ENCODE results near the gene FAM72B. TPM values are rescaled to one million over a fixed set of nuclear protein-coding genes. Genes with fewer than 3 reads are reported as not detected.
"Not testable (repeated sequence)": the region's sequence is repeated elsewhere in the genome, so short reads cannot be mapped to it uniquely, and the experiment has no call there.

The FAM72B gene
- total RNA-seq, 1 donor from 2014 or later = not detected

DNA sequence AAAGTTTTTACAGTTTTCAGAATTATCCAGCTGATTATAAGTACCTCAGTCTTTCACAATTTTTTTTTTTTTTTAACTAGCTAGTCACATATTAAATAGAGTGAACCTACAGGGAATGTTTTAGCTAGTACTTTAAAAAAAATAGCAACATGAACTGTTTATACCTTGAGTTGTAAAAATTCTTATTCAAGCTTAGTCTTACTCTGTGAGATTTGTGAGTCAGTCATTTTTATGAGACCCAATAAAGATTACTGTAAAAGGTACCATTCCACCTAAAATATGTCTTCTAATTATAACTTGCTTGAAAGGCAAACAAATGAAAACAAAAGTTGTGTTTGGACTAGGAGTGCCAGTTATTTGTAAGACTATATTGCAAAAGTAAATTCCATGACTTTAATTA lies 5.9 kb downstream of the FAM72B start:
- DNase-seq (ENCODE audit: low spot score in 2 of 2); H3K9me3 ChIP-seq; H3K27ac ChIP-seq; intact Hi-C loops (cut with DNase I); H3K36me3 ChIP-seq; H3K4me1 ChIP-seq; H3K27me3 ChIP-seq; H3K4me3 ChIP-seq: not testable (repeated sequence)

- H3K4me1 ChIP-seq; H3K27ac ChIP-seq; H3K4me3 ChIP-seq; intact Hi-C loops (cut with DNase I); H3K27me3 ChIP-seq; DNase-seq (ENCODE audit: low spot score in 2 of 2); H3K9me3 ChIP-seq; H3K36me3 ChIP-seq: not testable (repeated sequence)
Measured at GRCh38 chr1:121176649-121177048, 7.5 kb downstream of the FAM72B start.

GRCh38 chr1:121168152-121168668 lies 15.9 kb downstream of the FAM72B start:
- H3K27me3 ChIP-seq; H3K4me3 ChIP-seq; intact Hi-C loops (cut with DNase I); H3K27ac ChIP-seq; H3K4me1 ChIP-seq; H3K36me3 ChIP-seq; H3K9me3 ChIP-seq; DNase-seq (ENCODE audit: low spot score in 2 of 2): not testable (repeated sequence)

- H3K4me3 ChIP-seq = not testable (repeated sequence)
Measured at GRCh38 chr1:121167225-121167738, 16.9 kb downstream of the FAM72B start.

GRCh38 chr1:121165296-121165695 lies 18.8 kb downstream of the FAM72B start:
- H3K36me3 ChIP-seq; H3K27ac ChIP-seq; H3K27me3 ChIP-seq; H3K4me1 ChIP-seq; H3K9me3 ChIP-seq; intact Hi-C loops (cut with DNase I); DNase-seq (ENCODE audit: low spot score in 2 of 2); H3K4me3 ChIP-seq: not testable (repeated sequence)

More at GRCh38 chr1:121167225-121167738, 16.9 kb downstream of the FAM72B start:
- H3K9me3 ChIP-seq; H3K36me3 ChIP-seq; intact Hi-C loops (cut with DNase I); H3K4me1 ChIP-seq; H3K27me3 ChIP-seq; DNase-seq (ENCODE audit: low spot score in 2 of 2); H3K27ac ChIP-seq: not testable (repeated sequence)

- H3K4me3 ChIP-seq; H3K27ac ChIP-seq; intact Hi-C loops (cut with DNase I); H3K27me3 ChIP-seq; H3K4me1 ChIP-seq; H3K36me3 ChIP-seq; H3K9me3 ChIP-seq: not testable (repeated sequence)
- peak in 1 of 2 donors; percentile 63 for DNase-seq (ENCODE audit: low spot score in 2 of 2)
Measured at GRCh38 chr1:121163850-121164757, 20.0 kb downstream of the FAM72B start.

GRCh38 chr1:121161199-121161901 lies 22.8 kb downstream of the FAM72B start:
- H3K4me1 ChIP-seq; H3K4me3 ChIP-seq; H3K27me3 ChIP-seq; DNase-seq (ENCODE audit: low spot score in 2 of 2); intact Hi-C loops (cut with DNase I); H3K27ac ChIP-seq; H3K9me3 ChIP-seq; H3K36me3 ChIP-seq: not testable (repeated sequence)

- H3K9me3 ChIP-seq; intact Hi-C loops (cut with DNase I); H3K4me3 ChIP-seq; H3K27ac ChIP-seq; DNase-seq (ENCODE audit: low spot score in 2 of 2); H3K36me3 ChIP-seq; H3K27me3 ChIP-seq; H3K4me1 ChIP-seq: not testable (repeated sequence)
Measured at GRCh38 chr1:121160118-121160517, 24.0 kb downstream of the FAM72B start.

- H3K27ac ChIP-seq; H3K4me1 ChIP-seq; intact Hi-C loops (cut with DNase I): not testable (repeated sequence)
Measured at GRCh38 chr1:121157609-121158008, 26.5 kb downstream of the FAM72B start.

DNA sequence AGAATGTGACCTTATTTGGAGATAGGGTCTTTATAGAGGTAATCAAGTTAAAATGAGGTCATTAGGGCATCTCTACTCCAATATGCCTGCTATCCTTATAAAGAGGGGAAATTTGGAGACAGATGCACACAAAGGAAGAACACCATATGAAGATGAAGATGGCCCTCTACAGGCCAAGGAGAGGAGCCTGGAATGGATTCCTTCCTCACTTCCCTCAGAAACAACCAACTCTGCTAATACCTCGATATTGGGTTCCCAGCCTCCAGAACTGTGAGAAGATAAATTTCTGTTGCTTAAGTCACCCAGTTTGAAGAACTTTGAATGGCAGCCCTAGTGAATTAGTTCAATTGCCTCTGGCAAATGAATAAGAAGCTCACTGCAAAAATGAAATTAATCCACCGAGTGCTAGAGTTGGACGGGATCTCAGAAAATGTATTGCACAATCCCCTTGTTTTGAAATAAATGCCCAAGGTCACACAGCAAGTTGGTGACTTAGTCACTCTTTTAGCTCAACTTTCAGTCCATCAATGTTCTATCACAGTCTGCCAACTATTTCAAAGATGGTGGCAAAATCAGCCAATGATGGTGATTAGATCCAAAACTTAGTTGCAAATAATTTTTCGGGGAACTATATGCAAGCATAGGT lies 27.1 kb downstream of the FAM72B start:
- H3K9me3 ChIP-seq; H3K27ac ChIP-seq; H3K27me3 ChIP-seq; DNase-seq (ENCODE audit: low spot score in 2 of 2); H3K36me3 ChIP-seq; H3K4me1 ChIP-seq; intact Hi-C loops (cut with DNase I); H3K4me3 ChIP-seq: not testable (repeated sequence)

More at GRCh38 chr1:121157609-121158008, 26.5 kb downstream of the FAM72B start:
- H3K4me3 ChIP-seq; DNase-seq (ENCODE audit: low spot score in 2 of 2); H3K27me3 ChIP-seq; H3K36me3 ChIP-seq; H3K9me3 ChIP-seq: not testable (repeated sequence)

Data from ascending aorta (tissue), 2 donors.